H9 (cell line): ENCODE data around the gene IGSF22. TPM values are rescaled to one million over a fixed set of nuclear protein-coding genes. Genes with fewer than 3 reads are reported as not detected.

ENCODE experiments used
- DNase-seq: peaks from one replicate; pipeline ENCODE4 v3.0.0-alpha.2; 2017
- H2AFZ ChIP-seq: one replicate; pipeline ENCODE4 v1.6.1; 2013; ENCODE audit warnings: mild to moderate bottlenecking, low read length, control low read depth, moderate library complexity
- H2AK5ac ChIP-seq: 2 replicates; pipeline ENCODE4 v1.6.1; 2013; ENCODE audit warnings: low read length, control low read depth, mixed read lengths; ENCODE audit not compliant: insufficient read length
- H2BK120ac ChIP-seq: one replicate; pipeline ENCODE4 v1.6.1; 2013; ENCODE audit warnings: low read depth, mild to moderate bottlenecking, low read length, control low read depth, inconsistent platforms; ENCODE audit not compliant: poor library complexity, severe bottlenecking
- H2BK12ac ChIP-seq: 2 replicates; pipeline ENCODE4 v1.6.1; 2013; ENCODE audit warnings: low read length, control low read depth, mixed read lengths, low read depth; ENCODE audit not compliant: insufficient read length
- H2BK15ac ChIP-seq: 2 replicates; pipeline ENCODE4 v1.6.1; 2013; ENCODE audit warnings: low read depth, low read length, control low read depth
- H2BK20ac ChIP-seq: one replicate; pipeline ENCODE4 v1.6.1; 2013; ENCODE audit warnings: low read depth, mild to moderate bottlenecking, low read length, control low read depth, inconsistent platforms; ENCODE audit not compliant: poor library complexity, severe bottlenecking
- H2BK5ac ChIP-seq: 2 replicates; pipeline ENCODE4 v1.6.1; 2013; ENCODE audit warnings: low read length, control low read depth, mixed read lengths; ENCODE audit not compliant: insufficient read length
- H3K14ac ChIP-seq: 2 replicates; pipeline ENCODE4 v1.6.1; 2013; ENCODE audit warnings: low read length, control low read depth; ENCODE audit not compliant: insufficient read depth
- H3K18ac ChIP-seq: 2 replicates; pipeline ENCODE4 v1.6.1; 2013; ENCODE audit warnings: low read depth, mild to moderate bottlenecking, mixed read lengths, low read length, control low read depth; ENCODE audit not compliant: insufficient read length
- H3K23ac ChIP-seq: 2 replicates; pipeline ENCODE4 v1.6.1; 2013; ENCODE audit warnings: low read length, control low read depth, mixed read lengths, low read depth; ENCODE audit not compliant: insufficient read length
- H3K23me2 ChIP-seq: 2 replicates; pipeline ENCODE4 v1.6.1; 2013; ENCODE audit warnings: low read depth, mild to moderate bottlenecking, mixed read lengths, low read length, control low read depth; ENCODE audit not compliant: insufficient read length, poor library complexity, severe bottlenecking
- H3K27ac ChIP-seq: 2 replicates; pipeline ENCODE4 v1.5.1; 2013; ENCODE audit warnings: low read length, control low read depth, mixed read lengths, low read depth; ENCODE audit not compliant: insufficient read length
- H3K27me3 ChIP-seq: 2 replicates; pipeline ENCODE4 v1.6.1; 2013; ENCODE audit warnings: low read length, control low read depth, inconsistent platforms; ENCODE audit not compliant: insufficient read depth
- H3K4ac ChIP-seq: 2 replicates; pipeline ENCODE4 v1.6.1; 2013; ENCODE audit warnings: low read depth, mild to moderate bottlenecking, control low read depth, inconsistent platforms, low read length, moderate library complexity
- H3K4me1 ChIP-seq: 2 replicates; pipeline ENCODE4 v1.6.1; 2013; ENCODE audit warnings: low read length, control low read depth, inconsistent platforms; ENCODE audit not compliant: insufficient read depth
- H3K4me2 ChIP-seq: 2 replicates; pipeline ENCODE4 v1.6.1; 2013; ENCODE audit warnings: low read length, control low read depth, mixed read lengths; ENCODE audit not compliant: insufficient read length, insufficient read depth
- H3K56ac ChIP-seq: 2 replicates; pipeline ENCODE4 v1.6.1; 2013; ENCODE audit warnings: low read depth, mild to moderate bottlenecking, mixed read lengths, low read length, control low read depth; ENCODE audit not compliant: insufficient read length
- H3K79me1 ChIP-seq: 2 replicates; pipeline ENCODE4 v1.6.1; 2013; ENCODE audit warnings: low read depth, mild to moderate bottlenecking, moderate library complexity, low read length, control low read depth, inconsistent platforms; ENCODE audit not compliant: insufficient read depth, poor library complexity, severe bottlenecking
- H3K79me2 ChIP-seq: 2 replicates; pipeline ENCODE4 v1.6.1; 2013; ENCODE audit warnings: low read length, control low read depth, inconsistent platforms; ENCODE audit not compliant: insufficient read depth
- H3K9ac ChIP-seq: 2 replicates; pipeline ENCODE4 v1.6.1; 2013; ENCODE audit warnings: low read length, control low read depth, mixed read lengths; ENCODE audit not compliant: insufficient read length; ENCODE audit errors: extremely low read depth
- H3K9me3 ChIP-seq: one replicate; pipeline ENCODE4 v1.6.1; 2013; ENCODE audit warnings: low read depth, low read length, inconsistent platforms; ENCODE audit not compliant: control insufficient read depth
- H3T11ph ChIP-seq: one replicate; pipeline ENCODE4 v1.6.1; 2013; ENCODE audit warnings: mild to moderate bottlenecking, low read length, control low read depth, inconsistent platforms
- H4K20me1 ChIP-seq: one replicate; pipeline ENCODE4 v1.6.1; 2013; ENCODE audit not compliant: control insufficient read depth, insufficient read length, insufficient read depth
- H4K5ac ChIP-seq: 2 replicates; pipeline ENCODE4 v1.6.1; 2013; ENCODE audit warnings: low read depth, mild to moderate bottlenecking, mixed read lengths, low read length, control low read depth; ENCODE audit not compliant: insufficient read length
- H4K8ac ChIP-seq: replicated peaks from 2 replicates; pipeline ENCODE4 v1.6.1; 2013; ENCODE audit warnings: low read length, control low read depth, mixed read lengths, low read depth; ENCODE audit not compliant: insufficient read length
- H4K91ac ChIP-seq: 2 replicates; pipeline ENCODE4 v1.6.1; 2013; ENCODE audit warnings: low read depth, mild to moderate bottlenecking, moderate library complexity, mixed read lengths, low read length, control low read depth; ENCODE audit not compliant: insufficient read length
- H3K27ac Mint-ChIP-seq, 3 experiments: 2 replicates in 2 of 3; 3 replicates in 1 of 3; pipeline ENCODE4 v1.8.0; 2020 to 2021; ENCODE audit warnings: mixed read lengths in 3 of 3, mild to moderate bottlenecking in 1 of 3, moderate library complexity in 1 of 3
- H3K27me3 Mint-ChIP-seq: 2 replicates; pipeline ENCODE4 v1.8.0; 2021; ENCODE audit warnings: low read depth, mild to moderate bottlenecking, moderate library complexity, mixed read lengths
- H3K36me3 Mint-ChIP-seq, 3 experiments: 2 replicates in 2 of 3; 3 replicates in 1 of 3; pipeline ENCODE4 v1.8.0; 2020 to 2021; ENCODE audit warnings: low read depth in 3 of 3, mixed read lengths in 3 of 3; ENCODE audit not compliant: insufficient read depth in 1 of 3
- H3K4me1 Mint-ChIP-seq, 2 experiments: 2 replicates each; pipeline ENCODE4 v1.8.0; 2020; ENCODE audit warnings: mixed read lengths in 2 of 2
- H3K4me3 Mint-ChIP-seq, 2 experiments: 2 replicates in 1 of 2; 3 replicates in 1 of 2; pipeline ENCODE4 v1.8.0; 2020 to 2021; ENCODE audit warnings: mild to moderate bottlenecking in 2 of 2, mixed read lengths in 2 of 2, moderate library complexity in 1 of 2
- H3K9me3 Mint-ChIP-seq, 2 experiments: 2 replicates in 1 of 2; 3 replicates in 1 of 2; pipeline ENCODE4 v1.8.0; 2020; ENCODE audit warnings: mild to moderate bottlenecking in 2 of 2, mixed read lengths in 2 of 2, moderate library complexity in 1 of 2
- WGBS: extraction: QIAGEN DNeasy Blood & Tissue Kit; methylation state at CpG from one replicate; pipeline ENCODE4 v1.1.7; 2013; ENCODE audit warnings: missing lambda C conversion rate, low lambda C conversion rate, mixed read lengths; ENCODE audit not compliant: insufficient read length; ENCODE audit errors: extremely low coverage; 5-methylcytosine and 5-hydroxymethylcytosine counted together
- total RNA-seq: library from RNA; stranded (reverse); gene quantifications from 2 replicates; pipeline ENCODE4 v1.2.1, GENCODE V29; 2021
- TF ChIP-seq, protein P1 (sequence below): fragments of 200-600 bp; sonication (generic); conservative IDR thresholded peaks from 3 replicates; pipeline ENCODE4 v1.8.0; 2021; ENCODE audit warnings: antibody characterized with exemption, mild to moderate bottlenecking

Gene IGSF22
- total RNA-seq, 1 experiment from 2014 or later = 0.35 TPM

DNA sequence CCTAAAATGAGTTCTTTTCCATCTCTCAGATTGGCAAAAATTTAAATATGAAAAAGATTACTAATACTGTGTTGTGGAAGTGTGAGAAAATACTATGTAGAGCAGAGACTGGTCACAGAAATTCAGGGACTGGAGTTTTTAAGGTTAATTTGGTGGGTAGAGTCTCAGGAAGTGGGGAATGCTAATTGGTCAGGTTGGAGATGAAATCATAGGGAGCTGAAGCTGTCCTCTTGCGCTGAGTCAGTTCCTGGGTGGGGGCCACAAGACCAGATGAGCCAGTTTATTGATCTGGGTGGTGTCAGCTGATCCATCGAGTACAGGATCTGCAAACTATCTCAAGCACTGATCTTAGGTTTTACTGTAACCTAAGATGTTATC is 56.8 kb downstream of the IGSF22 start:
- Histone ChIP-seq H3K9ac (no peak overlapping the region), H2BK12ac (no peak overlapping the region), H4K5ac (no peak overlapping the region), H3K27ac (no peak overlapping the region), H4K91ac (no peak overlapping the region), H2BK5ac (no peak overlapping the region), H3K14ac (no peak overlapping the region), H3K9me3 (no peaks in the 10 kb centered on the region), H2AFZ (no peak overlapping the region), H2AK5ac (no peak overlapping the region), H3K79me1 (no peaks in the 10 kb centered on the region), H3K23me2 (no peaks in the 10 kb centered on the region), H2BK20ac (no peak overlapping the region), H2BK120ac (no peak overlapping the region), H4K20me1 (no peaks in the 10 kb centered on the region), H4K8ac (no peak overlapping the region), H2BK15ac (no peak overlapping the region), H3K27me3 (no peaks in the 10 kb centered on the region), H3K4me1 (no peaks in the 10 kb centered on the region), H3K23ac (no peak overlapping the region), H3K4me2 (no peak overlapping the region), H3K56ac (no peak overlapping the region), H3T11ph (no peak overlapping the region), H3K79me2 (no peaks in the 10 kb centered on the region), H3K18ac (no peak overlapping the region), H3K4ac (no peak overlapping the region)
- peaks cover 14 to 15% of the 10 kb centered on the region in 2 experiments for H3K4me1 Mint-ChIP-seq
- no peaks in the 10 kb centered on the region for H3K9me3 Mint-ChIP-seq
- no peak for DNase-seq
- H3K36me3 Mint-ChIP-seq = no peaks in the 10 kb centered on the region
- no peak overlapping the region for H3K27ac Mint-ChIP-seq
- peaks cover 9% of the 10 kb centered on the region for H3K27me3 Mint-ChIP-seq
- WGBS = no CpG with 5 or more reads among the region's 2 CpGs
- TF ChIP-seq, protein P1, sequence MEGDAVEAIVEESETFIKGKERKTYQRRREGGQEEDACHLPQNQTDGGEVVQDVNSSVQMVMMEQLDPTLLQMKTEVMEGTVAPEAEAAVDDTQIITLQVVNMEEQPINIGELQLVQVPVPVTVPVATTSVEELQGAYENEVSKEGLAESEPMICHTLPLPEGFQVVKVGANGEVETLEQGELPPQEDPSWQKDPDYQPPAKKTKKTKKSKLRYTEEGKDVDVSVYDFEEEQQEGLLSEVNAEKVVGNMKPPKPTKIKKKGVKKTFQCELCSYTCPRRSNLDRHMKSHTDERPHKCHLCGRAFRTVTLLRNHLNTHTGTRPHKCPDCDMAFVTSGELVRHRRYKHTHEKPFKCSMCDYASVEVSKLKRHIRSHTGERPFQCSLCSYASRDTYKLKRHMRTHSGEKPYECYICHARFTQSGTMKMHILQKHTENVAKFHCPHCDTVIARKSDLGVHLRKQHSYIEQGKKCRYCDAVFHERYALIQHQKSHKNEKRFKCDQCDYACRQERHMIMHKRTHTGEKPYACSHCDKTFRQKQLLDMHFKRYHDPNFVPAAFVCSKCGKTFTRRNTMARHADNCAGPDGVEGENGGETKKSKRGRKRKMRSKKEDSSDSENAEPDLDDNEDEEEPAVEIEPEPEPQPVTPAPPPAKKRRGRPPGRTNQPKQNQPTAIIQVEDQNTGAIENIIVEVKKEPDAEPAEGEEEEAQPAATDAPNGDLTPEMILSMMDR = no peak
- no peak overlapping the region for H3K4me3 Mint-ChIP-seq
